MM.1S (cell line): ENCODE data around the gene INSR.

Source experiments
- DNase-seq: peaks from one replicate; pipeline ENCODE4 v3.0.0-alpha.2; 2015
- H2AFZ ChIP-seq: fragments of 300-600 bp; sonication (generic); 2 replicates; pipeline ENCODE4 v1.6.0; 2016; ENCODE audit warnings: antibody characterized with exemption, low read length
- H3F3A ChIP-seq: fragments of 300-600 bp; sonication (generic); 2 replicates; pipeline ENCODE4 v1.6.1; 2016; ENCODE audit warnings: mild to moderate bottlenecking, antibody characterized with exemption, low read length, moderate library complexity, mixed read lengths; ENCODE audit not compliant: insufficient read depth
- H3K27ac ChIP-seq: fragments of 300-600 bp; sonication (generic); 2 replicates; pipeline ENCODE4 v1.5.1; 2016; ENCODE audit warnings: mild to moderate bottlenecking, low read length
- H3K27me3 ChIP-seq: fragments of 300-600 bp; sonication (generic); replicated peaks from 2 replicates; pipeline ENCODE4 v1.6.0; 2016; ENCODE audit warnings: low read length; ENCODE audit not compliant: insufficient read depth
- H3K36me3 ChIP-seq: fragments of 300-600 bp; sonication (generic); replicated peaks from 2 replicates; pipeline ENCODE4 v1.6.1; 2016; ENCODE audit warnings: mild to moderate bottlenecking, low read length, mixed read lengths; ENCODE audit not compliant: insufficient read depth
- H3K4me1 ChIP-seq: fragments of 300-600 bp; sonication (generic); 2 replicates; pipeline ENCODE4 v1.6.1; 2016; ENCODE audit warnings: low read length, mixed read lengths
- H3K4me2 ChIP-seq: fragments of 300-600 bp; sonication (generic); 2 replicates; pipeline ENCODE4 v1.6.0; 2016; ENCODE audit warnings: low read depth, low read length
- H3K4me3 ChIP-seq: fragments of 300-600 bp; sonication (generic); 2 replicates; pipeline ENCODE4 v1.5.1; 2016; ENCODE audit warnings: low read length, mixed read lengths
- H3K79me2 ChIP-seq: fragments of 300-600 bp; sonication (generic); 2 replicates; pipeline ENCODE4 v1.6.1; 2016; ENCODE audit warnings: mixed run types, low read length, mixed read lengths
- H3K9ac ChIP-seq: fragments of 300-600 bp; sonication (generic); 2 replicates; pipeline ENCODE4 v1.6.1; 2016; ENCODE audit warnings: low read length, mixed read lengths
- H3K9me2 ChIP-seq: fragments of 300-600 bp; sonication (generic); replicated peaks from 2 replicates; pipeline ENCODE4 v1.6.1; 2016; ENCODE audit warnings: mild to moderate bottlenecking, low read length, mixed read lengths; ENCODE audit not compliant: insufficient read depth
- H3K9me3 ChIP-seq: fragments of 300-600 bp; sonication (generic); replicated peaks from 2 replicates; pipeline ENCODE4 v1.6.1; 2016; ENCODE audit warnings: mild to moderate bottlenecking, low read length, mixed read lengths; ENCODE audit not compliant: insufficient read depth
- H4K20me1 ChIP-seq: fragments of 300-600 bp; sonication (generic); 2 replicates; pipeline ENCODE4 v1.6.1; 2016; ENCODE audit warnings: mild to moderate bottlenecking, low read length, moderate library complexity, mixed read lengths; ENCODE audit not compliant: insufficient read depth
- EZH2 ChIP-seq: fragments of 300-600 bp; sonication (generic); optimal IDR thresholded peaks from 2 replicates; pipeline ENCODE3; 2017; ENCODE audit warnings: low read depth, mild to moderate bottlenecking, antibody characterized with exemption, low read length, mixed read lengths
- EZH2phosphoT487 ChIP-seq: fragments of 300-600 bp; sonication (generic); IDR thresholded peaks from 2 replicates; pipeline ENCODE4 v1.6.1; 2018; ENCODE audit warnings: antibody characterized with exemption, low read length
- TF ChIP-seq, protein P1 (sequence below): fragments of 300-600 bp; sonication (generic); IDR thresholded peaks from 2 replicates; pipeline ENCODE4 v1.5.1; 2016; ENCODE audit warnings: antibody characterized with exemption, low read length, mixed read lengths

The INSR gene

GRCh38 chr19:7250057-7250596 is 44.1 kb downstream of the INSR start:
- H3K79me2 ChIP-seq, result peaks cover 73% of the 10 kb centered on the region
- H2AFZ ChIP-seq, result no peak overlapping the region
- H3K27ac ChIP-seq, result no peak overlapping the region
- H4K20me1 ChIP-seq, result no peaks in the 10 kb centered on the region
- no peaks in the 10 kb centered on the region for H3K36me3 ChIP-seq
- no peak overlapping the region for H3K4me2 ChIP-seq
- no peak for DNase-seq
- no peak overlapping the region for H3K4me3 ChIP-seq
- H3F3A ChIP-seq, result no peaks in the 10 kb centered on the region
- H3K9ac ChIP-seq, result no peak overlapping the region
- no peaks in the 10 kb centered on the region for H3K9me2 ChIP-seq
- TF ChIP-seq, protein P1, sequence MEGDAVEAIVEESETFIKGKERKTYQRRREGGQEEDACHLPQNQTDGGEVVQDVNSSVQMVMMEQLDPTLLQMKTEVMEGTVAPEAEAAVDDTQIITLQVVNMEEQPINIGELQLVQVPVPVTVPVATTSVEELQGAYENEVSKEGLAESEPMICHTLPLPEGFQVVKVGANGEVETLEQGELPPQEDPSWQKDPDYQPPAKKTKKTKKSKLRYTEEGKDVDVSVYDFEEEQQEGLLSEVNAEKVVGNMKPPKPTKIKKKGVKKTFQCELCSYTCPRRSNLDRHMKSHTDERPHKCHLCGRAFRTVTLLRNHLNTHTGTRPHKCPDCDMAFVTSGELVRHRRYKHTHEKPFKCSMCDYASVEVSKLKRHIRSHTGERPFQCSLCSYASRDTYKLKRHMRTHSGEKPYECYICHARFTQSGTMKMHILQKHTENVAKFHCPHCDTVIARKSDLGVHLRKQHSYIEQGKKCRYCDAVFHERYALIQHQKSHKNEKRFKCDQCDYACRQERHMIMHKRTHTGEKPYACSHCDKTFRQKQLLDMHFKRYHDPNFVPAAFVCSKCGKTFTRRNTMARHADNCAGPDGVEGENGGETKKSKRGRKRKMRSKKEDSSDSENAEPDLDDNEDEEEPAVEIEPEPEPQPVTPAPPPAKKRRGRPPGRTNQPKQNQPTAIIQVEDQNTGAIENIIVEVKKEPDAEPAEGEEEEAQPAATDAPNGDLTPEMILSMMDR, result no peak
- TF ChIP-seq EZH2 (no peak), EZH2phosphoT487 (no peak)
- no peaks in the 10 kb centered on the region for H3K9me3 ChIP-seq
- H3K27me3 ChIP-seq, result no peaks in the 10 kb centered on the region
- H3K4me1 ChIP-seq, result no peaks in the 10 kb centered on the region

- no peak for TF ChIP-seq EZH2phosphoT487
- TF ChIP-seq, protein P1, result no peak
- TF ChIP-seq EZH2, result no peak
- Histone ChIP-seq H3K9ac (no peak overlapping the region), H3K36me3 (no peaks in the 10 kb centered on the region), H3K27me3 (no peaks in the 10 kb centered on the region), H3K79me2 (peaks cover 70% of the 10 kb centered on the region), H3K4me2 (no peak overlapping the region), H2AFZ (no peak overlapping the region), H3K4me3 (no peak overlapping the region), H3F3A (peaks cover 9% of the 10 kb centered on the region), H3K9me2 (no peaks in the 10 kb centered on the region), H3K9me3 (no peaks in the 10 kb centered on the region), H3K27ac (no peak overlapping the region), H3K4me1 (peaks cover 4% of the 10 kb centered on the region), H4K20me1 (no peaks in the 10 kb centered on the region)
- no peak for DNase-seq
Measured at GRCh38 chr19:7247155-7247554, 47.1 kb downstream of the INSR start.

GRCh38 chr19:7246601-7247000 is 47.6 kb downstream of the INSR start:
- no peak overlapping the region for H3K4me3 ChIP-seq
- H3K4me1 ChIP-seq, result peaks cover 8% of the 10 kb centered on the region
- H3K79me2 ChIP-seq, result peaks cover 75% of the 10 kb centered on the region
- no peak overlapping the region for H3K4me2 ChIP-seq
- H3F3A ChIP-seq, result peaks cover 9% of the 10 kb centered on the region
- no peaks in the 10 kb centered on the region for H3K27me3 ChIP-seq
- no peak overlapping the region for H3K9ac ChIP-seq
- H2AFZ ChIP-seq, result no peak overlapping the region
- TF ChIP-seq EZH2phosphoT487, result no peak
- H3K36me3 ChIP-seq, result no peaks in the 10 kb centered on the region
- H4K20me1 ChIP-seq, result no peaks in the 10 kb centered on the region
- DNase-seq, result no peak
- no peak overlapping the region for H3K27ac ChIP-seq
- H3K9me2 ChIP-seq, result no peaks in the 10 kb centered on the region
- H3K9me3 ChIP-seq, result no peaks in the 10 kb centered on the region

DNA sequence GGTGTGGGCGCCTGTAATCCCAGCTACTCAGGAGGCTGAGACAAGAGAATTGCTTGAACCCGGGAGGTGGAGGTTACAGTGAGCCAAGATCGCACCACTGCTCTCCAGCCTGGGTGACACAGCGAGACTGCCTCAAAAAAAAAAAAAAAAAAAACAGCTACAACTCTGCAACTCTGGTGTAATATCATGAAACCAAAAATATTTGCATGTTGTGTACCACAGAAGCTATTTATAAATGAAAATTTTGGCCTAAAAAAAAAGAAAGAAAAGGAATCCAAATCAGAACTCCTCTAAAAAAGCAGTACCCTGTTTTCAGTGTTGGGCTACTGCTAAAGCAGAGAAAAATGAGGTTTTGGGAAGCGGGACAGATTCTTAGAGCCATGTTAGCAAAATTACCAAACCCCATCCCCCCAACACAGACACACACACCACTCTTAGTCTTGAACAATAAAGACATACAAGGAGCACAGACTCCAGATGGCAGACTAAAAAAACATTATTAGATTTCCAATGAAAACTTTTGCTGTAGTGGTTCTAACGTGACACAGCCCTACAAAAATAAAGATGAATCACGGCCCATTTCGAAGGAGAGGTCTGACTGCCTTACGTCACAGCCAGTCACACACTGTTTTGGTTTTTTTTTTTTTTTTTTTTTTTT is 51.5 kb downstream of the INSR start:
- Histone ChIP-seq H3K79me2 (peaks cover 82% of the 10 kb centered on the region), H3K4me3 (peak overlapping the region; percentile 59), H4K20me1 (no peaks in the 10 kb centered on the region), H3F3A (peaks cover 9% of the 10 kb centered on the region), H3K4me2 (peak overlapping the region; percentile 71), H3K36me3 (no peaks in the 10 kb centered on the region), H2AFZ (peak overlapping the region; percentile 11; the same call in 1 of the 2 replicates), H3K27ac (peak overlapping the region; percentile 97), H3K4me1 (peaks cover 8% of the 10 kb centered on the region), H3K27me3 (no peaks in the 10 kb centered on the region), H3K9me2 (no peaks in the 10 kb centered on the region), H3K9me3 (no peaks in the 10 kb centered on the region), H3K9ac (peak overlapping the region; percentile 75)
- TF ChIP-seq, protein P1, result no peak
- TF ChIP-seq EZH2 (no peak), EZH2phosphoT487 (no peak)
- DNase-seq, result peak; percentile 78
